Coronary artery (tissue), 2 donors: Measurements from ENCODE around the gene SSBP4.

Experiments used
- DNase-seq: peaks from one replicate; pipeline ENCODE4 v3.0.0-alpha.2; 2017; ENCODE audit warnings: low spot score
- H3K27ac ChIP-seq, 2 donors: fragments of 200-600 bp; sonication (generic); one replicate each; pipeline ENCODE4 v1.5.1; 2016 to 2019
- H3K4me3 ChIP-seq: fragments of 200-600 bp; sonication (generic); 2 replicates; pipeline ENCODE4 v1.5.1; 2016; ENCODE audit warnings: mild to moderate bottlenecking, moderate library complexity
- CTCF ChIP-seq: fragments of 200-600 bp; sonication (generic); IDR thresholded peaks from one replicate; pipeline ENCODE4 v1.5.1; 2019; ENCODE audit warnings: antibody characterized with exemption

The SSBP4 gene

DNA sequence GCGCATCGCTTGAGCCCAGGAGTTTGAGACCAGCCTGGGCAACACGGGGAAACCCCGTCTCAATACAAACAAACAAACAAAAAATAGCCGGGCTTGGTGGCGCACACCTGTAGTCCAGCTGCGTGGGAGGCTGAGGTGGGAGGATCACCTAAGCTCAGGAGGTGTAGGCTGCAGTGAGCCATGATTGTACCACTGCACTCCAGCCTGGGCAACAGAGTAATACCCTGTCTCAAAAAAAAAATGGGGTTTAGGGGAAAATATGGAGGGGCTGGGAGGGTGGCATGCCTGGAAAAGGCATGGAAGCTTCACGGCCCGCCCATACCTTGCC, 20.7 kb downstream of the SSBP4 start:
- DNase-seq = no peak
- TF ChIP-seq CTCF = no peak
- H3K27ac ChIP-seq = peak overlapping the region in 1 of 2 donors; percentile 95
- no peak overlapping the region for H3K4me3 ChIP-seq

DNA sequence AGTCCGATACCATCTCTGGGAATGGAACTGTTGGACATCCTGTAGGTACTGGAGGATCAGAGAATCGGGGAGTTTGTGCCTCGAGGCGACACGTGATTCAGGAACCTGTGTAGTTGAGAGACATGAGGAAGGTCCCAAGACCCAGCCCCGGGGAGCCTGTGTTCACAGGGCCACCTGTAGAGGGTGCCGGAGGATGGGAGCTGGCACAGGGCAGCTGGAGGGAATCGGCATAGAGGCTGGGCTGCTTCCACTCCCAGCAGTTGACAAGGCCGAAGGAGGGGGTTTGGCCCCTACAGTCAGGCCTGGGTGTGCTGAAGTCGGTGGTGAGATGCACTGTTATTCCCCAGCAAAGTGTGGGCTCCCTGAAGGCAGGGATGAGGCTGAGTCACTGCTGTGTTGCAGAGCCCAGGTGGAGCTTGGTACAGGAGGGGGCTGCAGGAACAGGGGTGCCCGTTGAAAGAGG, 21.2 kb downstream of the SSBP4 start:
- no peak for TF ChIP-seq CTCF
- H3K27ac ChIP-seq = peak overlapping the region in 1 of 2 donors; percentile 95
- DNase-seq = no peak
- H3K4me3 ChIP-seq = no peak overlapping the region

GRCh38 chr19:18440936-18441803, 22.0 kb downstream of the SSBP4 start:
- no peak for TF ChIP-seq CTCF
- no peak overlapping the region for H3K4me3 ChIP-seq
- no peak for DNase-seq
- peak overlapping the region in 1 of 2 donors; percentile 95 for H3K27ac ChIP-seq

DNA sequence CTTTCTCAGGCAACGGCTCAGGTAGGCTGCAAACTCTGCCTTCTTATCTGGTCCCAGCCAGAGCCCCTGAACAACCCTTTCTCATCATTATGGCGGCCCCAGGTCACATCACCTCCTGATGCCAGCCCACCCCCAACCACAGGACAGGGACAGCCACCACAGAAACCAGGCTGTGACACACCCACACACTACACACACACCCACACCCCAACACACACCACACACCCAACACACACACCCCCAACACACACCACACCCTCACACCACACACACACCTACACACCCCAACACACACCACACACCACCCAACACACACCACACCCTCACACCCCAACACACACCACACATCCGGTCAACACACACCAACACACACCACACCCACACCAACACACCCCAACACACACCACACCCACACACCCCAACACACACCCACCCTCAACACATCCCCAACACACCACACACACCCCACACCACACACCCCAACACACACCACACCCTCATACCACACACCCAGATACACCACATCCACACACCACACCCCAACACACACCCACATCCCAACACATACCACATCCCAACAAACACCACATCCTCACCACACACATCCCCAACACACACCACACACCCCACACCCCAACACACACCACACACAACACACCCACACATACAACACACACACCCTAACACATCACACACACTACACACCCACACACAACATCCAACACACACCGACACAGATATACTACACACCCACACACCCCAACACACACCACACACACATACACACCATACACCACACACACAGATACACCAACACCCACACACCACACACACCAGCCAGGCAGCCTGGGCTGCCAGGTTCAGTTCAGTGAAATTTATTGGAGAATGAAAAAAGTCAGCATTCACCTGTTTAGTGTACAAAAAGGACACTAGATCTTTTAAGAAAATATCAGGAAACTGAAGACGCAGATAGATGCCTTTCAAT, 22.9 kb downstream of the SSBP4 start:
- no peak overlapping the region for H3K4me3 ChIP-seq
- TF ChIP-seq CTCF = no peak
- peak overlapping the region in 1 of 2 donors; percentile 95 for H3K27ac ChIP-seq
- DNase-seq = no peak

DNA sequence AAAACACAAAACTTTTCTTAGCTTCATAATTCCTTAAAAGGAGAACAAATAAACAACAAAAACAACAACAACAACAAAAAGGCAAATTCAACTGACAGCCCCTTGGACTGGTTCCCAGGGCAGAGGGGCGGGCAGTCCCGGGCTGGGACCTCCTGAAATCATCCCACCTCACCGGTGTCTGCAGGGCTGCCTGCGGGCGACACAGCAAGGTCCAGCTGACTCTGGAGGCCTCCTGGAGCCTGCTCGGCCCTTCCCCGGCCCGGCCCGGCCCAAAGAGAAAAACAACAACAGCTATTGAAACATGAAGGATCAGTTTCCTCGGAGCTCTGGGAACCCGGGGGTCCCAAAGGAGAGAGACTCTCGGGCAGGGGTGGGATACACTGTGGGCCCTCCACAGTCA, 23.7 kb downstream of the SSBP4 start:
- no peak overlapping the region for H3K27ac ChIP-seq
- TF ChIP-seq CTCF = no peak
- H3K4me3 ChIP-seq = no peak overlapping the region
- DNase-seq = no peak

DNA sequence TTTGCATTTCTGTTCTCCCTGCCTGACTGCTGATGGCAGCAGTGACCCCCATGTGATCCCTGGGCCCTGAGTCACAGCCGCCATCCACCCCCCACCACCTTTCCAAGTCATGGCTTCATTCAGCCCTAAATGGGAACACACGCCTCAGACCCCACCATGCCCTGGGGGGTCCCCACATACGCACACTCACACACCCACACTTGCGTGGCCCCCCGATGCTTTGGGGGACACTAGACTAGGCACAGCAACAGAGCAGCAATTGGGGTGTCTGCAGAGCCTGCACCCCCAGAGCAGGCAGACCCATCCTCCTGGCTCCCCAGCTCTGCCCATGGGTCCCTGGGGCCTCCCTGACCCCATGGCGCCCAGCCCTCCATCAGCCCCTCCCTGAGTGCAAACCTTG, 24.2 kb downstream of the SSBP4 start:
- H3K4me3 ChIP-seq = no peak overlapping the region
- no peak for DNase-seq
- TF ChIP-seq CTCF = no peak
- H3K27ac ChIP-seq = no peak overlapping the region
